ENCODE data around the gene NSD1.

The NSD1 gene

DNA sequence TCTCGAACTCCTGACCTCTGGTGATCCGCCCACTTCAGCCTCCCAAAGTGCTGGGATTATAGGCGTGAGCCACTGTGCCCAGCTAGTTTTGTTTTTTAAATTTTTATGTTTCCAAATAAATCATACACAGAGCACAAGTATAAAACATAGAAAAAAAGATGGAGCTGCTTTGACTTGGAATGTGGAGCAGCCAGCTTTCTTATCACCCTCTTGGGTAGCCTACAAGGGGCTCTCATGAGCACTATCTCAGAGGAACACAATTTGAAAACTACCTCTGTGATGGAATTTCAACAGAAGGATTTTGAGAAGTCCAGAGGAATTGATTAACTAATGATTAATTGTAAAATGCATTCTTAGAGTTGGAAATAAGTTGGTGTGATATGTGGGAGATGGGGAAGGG, 45.9 kb downstream of the NSD1 start:
- no peak for DNase-seq

- DNase-seq, result no peak
Measured at GRCh38 chr5:177183142-177183541, 49.6 kb downstream of the NSD1 start.

GRCh38 chr5:177183766-177184360, 50.3 kb downstream of the NSD1 start:
- DNase-seq, result no peak

DNA sequence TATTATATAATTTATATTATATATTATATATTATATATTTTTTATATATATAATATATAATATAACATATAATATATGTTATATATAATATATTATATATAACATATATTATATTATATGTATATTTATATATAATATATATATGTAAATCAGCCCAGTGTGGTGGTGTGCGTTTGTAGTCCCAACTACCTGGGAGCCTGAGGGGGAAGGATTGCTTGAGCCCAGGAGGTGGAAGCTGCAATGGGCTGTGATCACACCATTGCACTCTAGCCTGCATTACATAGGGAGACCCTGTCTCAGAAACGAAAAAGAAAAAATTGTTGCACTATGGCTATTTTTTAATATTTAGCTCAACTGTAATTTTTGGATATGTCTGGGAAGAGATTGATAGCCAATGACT, 52.4 kb downstream of the NSD1 start:
- DNase-seq, result no peak

GRCh38 chr5:177186645-177187044, 53.1 kb downstream of the NSD1 start:
- no peak for DNase-seq

- no peak for DNase-seq
Measured at GRCh38 chr5:177188775-177189174, 55.2 kb downstream of the NSD1 start.

GRCh38 chr5:177189416-177189815, 55.8 kb downstream of the NSD1 start:
- no peak for DNase-seq

GRCh38 chr5:177189965-177190364, 56.4 kb downstream of the NSD1 start:
- DNase-seq, result no peak

DNA sequence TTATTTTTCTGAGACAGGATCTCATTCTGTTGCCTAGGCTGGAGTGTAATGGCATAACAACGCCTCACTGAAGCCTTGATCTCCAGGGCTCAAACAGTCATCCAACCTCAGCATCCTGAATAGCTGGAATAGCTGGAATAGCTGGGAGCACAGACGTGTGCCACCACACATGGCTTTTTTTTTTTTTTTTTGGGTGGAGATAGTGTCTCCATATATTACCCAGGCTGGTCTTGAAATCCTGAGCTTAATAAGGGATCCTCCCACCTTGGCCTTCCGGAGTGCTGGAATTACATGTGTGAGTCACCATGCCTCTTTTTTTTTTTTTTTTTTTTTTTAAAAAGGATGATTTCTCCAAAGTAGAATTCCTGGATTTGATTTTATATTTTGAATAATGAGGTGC, 60.7 kb downstream of the NSD1 start:
- no peak for DNase-seq

- no peak for DNase-seq
Measured at GRCh38 chr5:177195307-177195952, 61.9 kb downstream of the NSD1 start.

- no peak for DNase-seq
Measured at GRCh38 chr5:177198738-177199137, 65.2 kb downstream of the NSD1 start.

DNA sequence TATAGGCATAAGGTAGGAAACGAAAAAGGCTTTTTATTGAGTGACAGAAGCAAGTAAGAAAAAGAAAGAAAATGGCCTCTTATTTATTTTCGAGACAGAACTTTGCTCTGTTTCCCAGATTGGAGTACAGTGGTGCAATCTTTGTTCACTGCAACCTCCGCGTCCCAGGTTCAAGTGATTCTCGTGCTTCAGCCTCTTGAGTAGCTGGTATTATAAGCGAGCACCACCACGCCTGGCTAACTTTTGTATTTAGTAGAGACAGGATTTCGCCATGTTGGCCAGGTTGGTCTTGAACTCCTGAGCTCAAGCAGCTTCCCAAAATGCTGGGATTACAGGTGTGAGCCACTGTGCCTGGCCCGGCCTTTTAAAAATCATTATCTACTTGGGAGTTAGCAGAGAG, 70.7 kb downstream of the NSD1 start:
- no peak for DNase-seq

DNA sequence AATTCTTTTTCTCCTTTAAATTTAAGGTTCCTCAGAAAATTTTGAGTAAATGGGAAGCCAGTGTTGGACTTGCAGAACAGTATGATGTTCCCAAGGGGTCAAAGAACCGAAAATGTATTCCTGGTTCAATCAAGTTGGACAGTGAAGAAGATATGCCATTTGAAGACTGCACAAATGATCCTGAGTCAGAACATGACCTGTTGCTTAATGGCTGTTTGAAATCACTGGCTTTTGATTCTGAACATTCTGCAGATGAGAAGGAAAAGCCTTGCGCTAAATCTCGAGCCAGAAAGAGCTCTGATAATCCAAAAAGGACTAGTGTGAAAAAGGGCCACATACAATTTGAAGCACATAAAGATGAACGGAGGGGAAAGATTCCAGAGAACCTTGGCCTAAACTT, 76.0 kb downstream of the NSD1 start:
- no peak for DNase-seq

DNA sequence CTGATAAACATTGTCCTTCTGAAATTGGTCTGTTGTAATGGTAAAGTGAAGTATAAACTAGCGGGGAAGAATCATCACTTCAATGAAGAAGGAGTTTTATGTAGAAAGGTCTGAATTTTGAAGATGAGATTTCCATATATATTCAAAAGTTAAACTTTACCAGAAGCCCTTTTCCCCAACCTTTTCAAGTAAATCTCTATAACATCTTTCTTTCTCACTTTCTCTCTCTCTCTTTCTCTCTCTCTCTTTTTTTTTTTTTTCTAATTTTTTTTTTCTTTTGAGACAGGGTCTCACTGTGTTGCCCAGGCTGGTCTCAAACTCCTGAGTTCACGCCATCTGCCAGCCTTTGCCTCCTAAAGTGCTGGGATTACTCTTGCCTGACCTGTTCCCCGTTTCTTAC, 78.7 kb downstream of the NSD1 start:
- no peak for DNase-seq

DNA sequence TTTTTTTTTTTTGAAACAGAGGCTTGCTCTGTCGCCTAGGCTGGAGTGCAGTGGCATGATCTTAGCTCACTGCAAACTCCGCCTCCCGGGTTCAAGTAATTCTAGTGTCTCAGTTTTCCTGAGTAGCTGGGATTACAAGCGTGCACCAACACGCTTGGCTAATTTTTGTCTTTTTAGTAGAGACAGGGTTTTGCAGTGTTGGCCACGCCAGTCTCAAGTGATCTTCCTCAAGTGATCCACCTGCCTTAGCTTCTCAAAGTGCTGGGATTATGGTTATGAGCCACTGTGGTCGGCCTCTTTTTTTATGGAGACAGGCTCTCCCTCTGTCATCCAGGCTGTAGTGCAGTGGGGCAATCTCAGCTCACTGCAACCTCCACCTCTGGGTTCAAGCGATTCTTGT, 87.0 kb downstream of the NSD1 start:
- DNase-seq, result no peak

- no peak for DNase-seq
Measured at GRCh38 chr5:177222269-177222668, 88.7 kb downstream of the NSD1 start.

GRCh38 chr5:177225798-177226197, 92.2 kb downstream of the NSD1 start:
- no peak for DNase-seq

GRCh38 chr5:177226860-177227259, 93.3 kb downstream of the NSD1 start:
- DNase-seq, result no peak

DNA sequence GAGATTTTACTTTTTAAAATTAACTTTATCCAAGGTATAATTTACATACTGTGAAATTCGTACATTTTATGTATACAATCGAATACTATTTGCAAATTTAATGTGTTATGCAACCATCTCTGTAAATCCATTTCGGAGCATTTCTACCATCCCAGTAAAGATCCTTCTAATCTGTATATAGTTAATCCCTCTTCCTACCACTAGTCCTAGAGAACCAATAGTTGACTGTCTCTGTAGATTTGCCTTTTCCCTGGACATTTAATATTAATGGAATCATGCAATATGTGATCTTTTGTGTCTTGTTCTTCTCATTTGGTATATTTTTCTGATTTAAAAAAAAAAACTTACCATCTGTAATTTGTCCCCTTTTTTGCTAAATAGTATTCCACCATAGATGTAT, 95.2 kb downstream of the NSD1 start:
- no peak for DNase-seq

DNA sequence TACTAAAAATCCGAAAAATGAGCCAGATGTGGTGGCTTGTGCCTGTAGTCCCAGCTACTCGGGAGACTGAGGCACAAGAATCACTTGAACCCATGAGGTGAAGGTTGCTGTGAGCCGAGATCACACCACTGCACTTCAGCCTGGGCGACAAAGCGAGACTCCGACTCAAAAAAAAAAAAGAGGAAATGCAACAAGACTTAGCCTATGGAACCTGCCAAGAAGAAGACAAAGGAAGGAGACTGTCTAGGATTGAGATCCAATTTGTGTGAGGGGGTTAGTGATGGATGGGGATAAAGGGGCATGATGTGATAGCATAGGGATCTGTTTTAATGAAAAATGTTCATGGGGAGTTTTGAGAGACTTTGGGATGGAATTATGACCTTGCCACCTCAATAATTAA, 97.1 kb downstream of the NSD1 start:
- no peak for DNase-seq

DNA sequence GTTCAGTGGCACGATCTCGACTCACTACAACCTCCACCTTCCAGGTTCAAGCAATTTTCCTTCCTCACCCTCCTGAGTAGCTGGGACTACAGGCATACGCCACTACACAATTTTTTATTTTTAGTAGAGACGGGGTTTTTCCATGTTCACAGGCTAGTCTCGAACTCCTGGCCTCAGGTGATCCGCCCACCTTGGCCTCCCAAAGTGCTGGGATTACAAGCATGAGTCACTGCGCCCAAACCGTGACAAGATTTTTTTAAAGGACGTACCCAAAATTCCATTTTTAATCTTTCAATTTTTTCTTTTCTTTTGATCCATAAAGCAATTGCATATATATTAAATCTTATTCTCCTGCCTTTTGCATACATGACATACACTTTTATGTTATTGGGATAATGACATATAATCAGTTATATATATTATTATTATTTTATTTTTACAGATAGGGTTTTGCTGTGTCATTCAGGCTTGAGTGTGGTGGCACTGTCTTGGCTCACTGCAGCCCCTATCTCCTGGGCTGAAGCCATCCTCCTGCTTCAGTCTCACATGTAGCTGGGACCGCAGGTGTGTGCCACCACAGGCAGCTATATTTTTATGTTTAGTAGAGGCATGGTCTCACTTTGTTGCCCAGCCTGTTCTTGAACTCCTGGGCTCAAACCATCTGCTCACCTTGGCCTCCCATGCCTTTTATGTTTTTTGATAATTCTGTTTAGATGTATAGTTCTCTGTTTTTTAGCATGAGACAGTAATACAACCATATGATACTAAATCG, 98.1 kb downstream of the NSD1 start:
- DNase-seq, result no peak

DNA sequence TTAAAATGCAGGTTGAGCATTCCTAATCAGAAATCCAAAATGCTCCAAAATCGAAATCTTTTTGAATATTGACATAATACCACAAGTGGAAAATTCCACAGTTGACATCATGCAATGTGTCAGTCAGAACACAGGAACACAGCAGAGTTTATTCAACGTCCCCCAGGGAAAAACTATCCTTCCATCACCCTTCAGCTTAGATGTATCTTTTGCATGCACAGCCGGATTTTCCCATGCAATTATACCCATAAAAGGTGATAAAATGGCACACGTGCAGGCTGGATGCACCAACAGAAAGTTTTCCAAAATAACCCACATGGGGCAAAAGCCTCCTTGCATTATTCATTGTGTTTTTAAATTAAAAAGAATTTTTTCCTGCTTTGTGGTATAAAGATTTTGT, 98.8 kb downstream of the NSD1 start:
- no peak for DNase-seq

GRCh38 chr5:177232761-177233160, 99.2 kb downstream of the NSD1 start:
- DNase-seq, result no peak

- no peak for DNase-seq
Measured at GRCh38 chr5:177233206-177233605, 99.6 kb downstream of the NSD1 start.

DNA sequence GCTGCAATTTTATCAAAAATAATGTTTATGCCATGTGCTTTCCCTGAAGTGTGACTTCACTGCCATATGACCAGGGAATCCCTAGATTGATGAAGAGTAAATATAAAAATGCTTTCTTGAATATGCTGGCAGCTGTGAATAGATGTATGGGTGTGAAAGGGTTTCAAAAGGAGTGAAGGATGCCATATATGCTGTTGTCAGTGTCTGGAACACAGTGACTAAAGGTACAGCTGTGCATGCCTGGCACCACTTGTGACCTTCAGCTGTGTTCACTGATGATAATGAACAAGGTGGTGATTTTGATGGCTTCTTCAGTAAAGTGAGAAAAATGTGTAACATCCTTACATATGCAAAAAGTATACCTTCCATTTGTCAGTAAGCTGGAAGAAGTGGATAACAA, 100.2 kb downstream of the NSD1 start:
- DNase-seq, result no peak
